ENCODE results near the gene SLC12A3. TPM values are rescaled to one million over a fixed set of nuclear protein-coding genes. Genes with fewer than 3 reads are reported as not detected.
"Not testable (repeated sequence)": the region's sequence is repeated elsewhere in the genome, so short reads cannot be mapped to it uniquely, and the experiment has no call there.

SLC12A3 gene
- total and polyA plus RNA-seq, 2 experiments from 2014 or later, result not detected

- no peaks in the 10 kb centered on the region for H3K27me3 ChIP-seq
- DNase-seq (ENCODE audit: low read depth in 1 of 2, low spot score in 1 of 2), result no peak
- no peak overlapping the region for H3K4me3 ChIP-seq
- TF ChIP-seq CTCF (IDR thresholded peaks at IDR 0.05; ENCODE audit: low read depth, low read length), result no peak
- H3K9me3 ChIP-seq (ENCODE audit: low read depth), result no peaks in the 10 kb centered on the region
- H3K27ac ChIP-seq, result no peak overlapping the region
- no peaks in the 10 kb centered on the region for H3K36me3 ChIP-seq
- H3K4me1 ChIP-seq (ENCODE audit: low read depth), result no peaks in the 10 kb centered on the region
Observed at GRCh38 chr16:56883586-56883985, 18.6 kb downstream of the SLC12A3 start.

GRCh38 chr16:56884026-56884582, 19.1 kb downstream of the SLC12A3 start:
- TF ChIP-seq CTCF (IDR thresholded peaks at IDR 0.05; ENCODE audit: low read depth, low read length), result no peak
- Histone ChIP-seq H3K9me3 (ENCODE audit: low read depth) (no peaks in the 10 kb centered on the region), H3K4me3 (no peak overlapping the region), H3K27ac (no peak overlapping the region), H3K36me3 (no peaks in the 10 kb centered on the region), H3K4me1 (ENCODE audit: low read depth) (no peaks in the 10 kb centered on the region), H3K27me3 (no peaks in the 10 kb centered on the region)
- no peak for DNase-seq (ENCODE audit: low read depth in 1 of 2, low spot score in 1 of 2)

- not testable (repeated sequence) for H3K36me3 ChIP-seq; H3K27me3 ChIP-seq; DNase-seq (ENCODE audit: low read depth in 1 of 2, low spot score in 1 of 2); H3K4me1 ChIP-seq (ENCODE audit: low read depth); H3K4me3 ChIP-seq; H3K9me3 ChIP-seq (ENCODE audit: low read depth); H3K27ac ChIP-seq
Observed at GRCh38 chr16:56884929-56885328, 19.9 kb downstream of the SLC12A3 start.

- no peak overlapping the region for H3K4me3 ChIP-seq
- DNase-seq (ENCODE audit: low read depth in 1 of 2, low spot score in 1 of 2), result no peak
Observed at GRCh38 chr16:56885446-56886162, 20.6 kb downstream of the SLC12A3 start.

GRCh38 chr16:56886296-56886695, 21.3 kb downstream of the SLC12A3 start:
- no peaks in the 10 kb centered on the region for H3K9me3 ChIP-seq (ENCODE audit: low read depth)
- no peak overlapping the region for H3K27ac ChIP-seq
- no peaks in the 10 kb centered on the region for H3K4me1 ChIP-seq (ENCODE audit: low read depth)
- DNase-seq (ENCODE audit: low read depth in 1 of 2, low spot score in 1 of 2), result no peak
- H3K27me3 ChIP-seq, result no peaks in the 10 kb centered on the region
- TF ChIP-seq CTCF (IDR thresholded peaks at IDR 0.05; ENCODE audit: low read depth, low read length), result no peak
- no peak overlapping the region for H3K4me3 ChIP-seq
- no peaks in the 10 kb centered on the region for H3K36me3 ChIP-seq

More at GRCh38 chr16:56885446-56886162, 20.6 kb downstream of the SLC12A3 start:
- H3K27ac ChIP-seq, result no peak overlapping the region
- no peaks in the 10 kb centered on the region for H3K9me3 ChIP-seq (ENCODE audit: low read depth)
- no peaks in the 10 kb centered on the region for H3K36me3 ChIP-seq
- no peak for TF ChIP-seq CTCF (IDR thresholded peaks at IDR 0.05; ENCODE audit: low read depth, low read length)
- H3K27me3 ChIP-seq, result no peaks in the 10 kb centered on the region
- H3K4me1 ChIP-seq (ENCODE audit: low read depth), result no peaks in the 10 kb centered on the region

- H3K27me3 ChIP-seq, result no peaks in the 10 kb centered on the region
- no peak overlapping the region for H3K4me3 ChIP-seq
- no peaks in the 10 kb centered on the region for H3K36me3 ChIP-seq
- H3K27ac ChIP-seq, result no peak overlapping the region
- H3K4me1 ChIP-seq (ENCODE audit: low read depth), result no peaks in the 10 kb centered on the region
- DNase-seq (ENCODE audit: low read depth in 1 of 2, low spot score in 1 of 2), result no peak
- no peaks in the 10 kb centered on the region for H3K9me3 ChIP-seq (ENCODE audit: low read depth)
- no peak for TF ChIP-seq CTCF (IDR thresholded peaks at IDR 0.05; ENCODE audit: low read depth, low read length)
Observed at GRCh38 chr16:56886826-56887225, 21.8 kb downstream of the SLC12A3 start.
